HG03460 (cell line): ENCODE results near the gene TNFAIP8.

Experiments
- ATAC-seq: cut with Tn5 transposase; IDR thresholded peaks from one replicate; pipeline ENCODE4 v1.9.1; 2021; ENCODE audit not compliant: unreplicated experiment

The TNFAIP8 gene

GRCh38 chr5:119355685-119356611, at the start of gene TNFAIP8:
TSS of gene TNFAIP8 (plus strand) at chr5:119356019. CDS start at chr5:119356091, 72 bp downstream.
- ATAC-seq = peak; percentile 41

DNA sequence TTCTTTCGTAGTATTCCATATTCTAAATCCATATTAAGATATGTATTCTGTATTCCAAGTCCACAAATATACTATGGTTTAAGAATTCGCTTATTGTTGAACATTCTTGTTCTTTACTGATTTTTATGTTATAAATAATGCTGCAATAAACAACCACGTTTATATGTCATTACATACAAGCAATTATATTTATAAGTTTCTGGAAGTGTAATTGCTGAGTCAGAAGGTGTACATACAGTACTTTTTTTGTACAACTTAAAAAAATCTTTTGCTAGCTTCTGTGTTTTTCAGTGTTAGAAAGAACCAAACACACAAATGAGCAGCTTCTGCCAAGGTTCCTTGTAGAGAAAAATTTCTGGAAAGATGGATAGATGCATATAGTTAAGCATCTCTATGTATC, 48.6 kb upstream of the TNFAIP8 start:
- no peak for ATAC-seq

DNA sequence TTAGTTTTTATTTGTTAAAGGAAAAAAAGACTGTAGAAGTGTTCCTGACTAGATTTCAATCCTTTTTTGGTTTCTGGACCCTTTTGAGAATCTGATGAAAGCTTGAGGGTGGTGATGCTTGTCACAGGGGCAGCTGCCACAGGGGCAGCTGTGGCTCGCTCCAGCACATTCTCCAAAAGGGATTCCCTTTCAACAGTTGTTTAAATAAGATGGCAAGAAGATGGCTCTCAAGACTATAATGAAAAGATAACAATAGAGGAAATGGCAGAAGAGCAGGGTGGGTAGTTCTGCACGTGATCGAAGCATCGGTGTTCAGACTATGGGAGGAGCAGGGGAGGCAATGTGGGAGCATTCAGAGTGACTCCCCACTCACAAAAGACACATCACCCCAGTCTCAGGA, 46.5 kb upstream of the TNFAIP8 start:
- peak; percentile 12 for ATAC-seq

GRCh38 chr5:119311688-119312087, 44.1 kb upstream of the TNFAIP8 start:
- no peak for ATAC-seq

- ATAC-seq = no peak
Observed at GRCh38 chr5:119312403-119312802, 43.4 kb upstream of the TNFAIP8 start.

GRCh38 chr5:119313197-119313596, 42.6 kb upstream of the TNFAIP8 start:
- no peak for ATAC-seq

GRCh38 chr5:119313658-119314605, 41.9 kb upstream of the TNFAIP8 start:
- ATAC-seq = no peak

- ATAC-seq = peak; percentile 78
Observed at GRCh38 chr5:119315516-119315949, 40.3 kb upstream of the TNFAIP8 start.

DNA sequence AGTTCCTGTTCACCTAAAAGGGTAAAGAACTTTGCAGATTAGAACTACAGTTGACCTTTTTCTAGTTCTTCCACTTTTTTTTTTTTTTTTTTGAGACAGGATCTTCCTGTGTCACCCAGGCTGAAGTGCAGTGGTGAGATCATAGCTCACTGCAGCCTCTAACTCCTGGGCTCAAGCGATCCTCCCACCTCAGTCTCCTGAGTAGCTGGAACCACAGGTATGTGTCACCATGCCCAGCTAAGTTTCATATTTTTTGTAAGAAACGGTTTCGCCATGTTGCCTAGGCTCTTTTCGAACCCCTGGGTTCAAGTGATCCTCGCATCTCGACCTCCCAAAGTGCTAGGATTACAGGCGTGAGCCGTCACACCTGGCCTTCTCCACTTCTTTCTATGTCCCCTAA, 39.7 kb upstream of the TNFAIP8 start:
- no peak for ATAC-seq

DNA sequence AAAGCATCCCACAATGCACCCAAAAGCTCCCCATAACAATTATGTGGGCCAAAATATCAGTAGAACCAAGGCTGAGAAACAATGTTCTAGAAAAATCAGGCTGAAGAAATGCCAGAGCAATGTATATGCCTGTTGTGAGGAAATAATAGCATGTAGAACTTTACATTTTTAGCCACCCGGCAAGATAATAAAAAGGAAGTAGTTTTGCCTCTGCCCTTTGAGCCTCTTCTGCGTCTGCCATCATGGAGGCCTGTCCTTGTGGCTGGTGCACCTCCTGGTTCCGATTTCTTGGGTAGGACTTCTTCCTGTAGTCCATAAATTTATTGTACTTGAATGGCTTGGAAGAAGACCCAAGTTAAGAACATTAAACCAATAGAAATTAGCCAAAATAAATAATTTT, 38.9 kb upstream of the TNFAIP8 start:
- ATAC-seq = no peak

DNA sequence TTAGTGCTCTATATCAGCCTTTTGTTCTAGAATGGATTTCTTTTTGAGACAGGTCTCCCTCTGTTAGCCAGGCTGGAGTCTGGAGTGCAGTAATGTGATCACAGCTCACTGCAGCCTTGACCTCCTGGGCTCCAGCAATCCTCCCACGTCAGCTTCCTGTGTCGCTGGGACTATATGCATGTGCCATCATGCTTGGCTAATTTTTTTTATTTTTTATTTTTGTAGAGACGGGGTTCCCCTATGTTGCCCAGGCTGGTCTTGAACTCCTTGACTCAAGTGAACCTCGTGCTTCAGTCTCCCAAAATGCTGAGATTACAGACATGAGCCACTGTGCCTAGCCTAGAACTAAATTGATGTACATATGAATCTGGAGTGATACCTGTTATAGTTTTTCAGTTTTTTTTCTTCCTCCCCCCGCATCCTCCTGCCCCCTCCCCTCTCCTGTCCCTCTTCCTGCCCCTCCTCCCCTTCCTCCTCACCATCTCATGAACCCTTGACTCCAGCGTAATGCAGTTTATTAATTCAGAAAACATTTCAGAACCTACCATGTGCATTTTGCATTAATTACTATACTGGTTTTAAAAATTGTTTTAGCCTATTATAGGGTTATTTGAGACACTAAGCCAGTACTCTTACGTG, 37.4 kb upstream of the TNFAIP8 start:
- no peak for ATAC-seq

DNA sequence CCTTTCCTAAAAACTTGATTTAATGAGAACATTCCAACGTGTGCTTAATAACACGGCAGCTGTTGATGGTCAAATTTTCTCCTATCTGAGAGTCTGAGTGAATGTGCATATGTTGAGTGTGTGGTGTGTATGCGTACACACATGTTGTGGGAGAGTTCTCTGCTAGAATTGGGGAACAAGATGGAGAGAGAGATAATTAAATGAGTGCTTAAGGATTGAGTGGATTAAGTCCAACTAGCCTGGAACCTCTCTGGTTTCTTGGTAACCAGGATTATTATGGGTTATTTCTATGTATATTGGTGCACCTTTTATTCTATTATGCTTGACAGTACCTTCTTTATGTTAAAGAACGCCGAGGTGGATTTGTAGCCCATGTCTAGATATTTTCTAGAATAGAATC, 36.4 kb upstream of the TNFAIP8 start:
- ATAC-seq = no peak

DNA sequence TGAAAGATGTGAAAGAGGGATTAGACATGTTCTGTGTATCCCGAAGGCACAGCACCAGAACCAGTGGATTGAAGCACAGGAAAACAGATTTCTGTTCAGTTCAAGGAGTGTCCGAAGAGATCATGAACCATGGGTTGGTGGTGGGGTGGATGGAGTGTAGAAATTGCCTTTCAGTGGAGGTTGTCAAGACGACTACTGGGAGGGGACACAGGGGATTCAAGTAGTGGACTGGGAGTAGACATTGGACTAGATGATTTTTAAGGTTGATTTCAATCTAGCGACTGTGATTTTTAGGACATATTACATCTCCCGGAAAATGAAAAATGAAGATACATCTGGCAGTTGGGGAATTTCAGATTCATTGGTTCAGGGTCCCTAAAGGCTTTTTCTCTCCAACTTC, 35.9 kb upstream of the TNFAIP8 start:
- no peak for ATAC-seq

DNA sequence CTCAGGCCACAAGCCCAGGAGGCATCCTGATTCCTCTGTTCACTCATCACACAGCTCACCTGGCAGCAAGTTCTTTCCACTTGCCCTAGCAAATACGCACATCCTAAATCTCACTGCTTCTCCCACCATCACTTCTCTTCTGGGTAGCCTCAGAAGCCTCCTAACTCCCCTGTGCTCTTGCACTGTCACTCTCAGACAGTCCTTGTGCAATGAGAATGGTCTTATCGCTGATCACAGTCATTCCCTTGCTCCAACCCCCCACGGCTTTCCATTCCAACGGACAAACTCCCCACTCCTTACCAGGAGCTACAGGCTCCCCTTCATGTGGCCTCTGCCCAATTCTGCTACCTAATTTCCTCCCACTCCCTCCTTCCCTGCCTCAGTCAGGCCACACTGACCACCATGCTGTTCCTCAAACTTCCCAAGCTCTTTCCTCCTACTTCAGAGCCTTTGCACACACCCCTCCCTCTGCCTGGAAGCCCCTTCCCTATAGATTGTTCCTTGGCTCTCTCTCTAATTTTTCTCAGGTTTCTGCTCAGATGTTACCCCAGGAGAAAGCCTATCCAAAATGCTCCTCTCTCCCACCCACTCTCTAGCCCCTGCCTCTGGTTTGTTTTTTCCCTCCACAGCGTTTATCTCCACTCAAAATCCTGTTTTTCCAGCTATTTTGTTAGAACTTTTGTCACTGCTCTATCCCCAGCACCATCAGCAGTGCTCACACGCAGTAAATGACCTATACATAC, 34.1 kb upstream of the TNFAIP8 start:
- no peak for ATAC-seq

DNA sequence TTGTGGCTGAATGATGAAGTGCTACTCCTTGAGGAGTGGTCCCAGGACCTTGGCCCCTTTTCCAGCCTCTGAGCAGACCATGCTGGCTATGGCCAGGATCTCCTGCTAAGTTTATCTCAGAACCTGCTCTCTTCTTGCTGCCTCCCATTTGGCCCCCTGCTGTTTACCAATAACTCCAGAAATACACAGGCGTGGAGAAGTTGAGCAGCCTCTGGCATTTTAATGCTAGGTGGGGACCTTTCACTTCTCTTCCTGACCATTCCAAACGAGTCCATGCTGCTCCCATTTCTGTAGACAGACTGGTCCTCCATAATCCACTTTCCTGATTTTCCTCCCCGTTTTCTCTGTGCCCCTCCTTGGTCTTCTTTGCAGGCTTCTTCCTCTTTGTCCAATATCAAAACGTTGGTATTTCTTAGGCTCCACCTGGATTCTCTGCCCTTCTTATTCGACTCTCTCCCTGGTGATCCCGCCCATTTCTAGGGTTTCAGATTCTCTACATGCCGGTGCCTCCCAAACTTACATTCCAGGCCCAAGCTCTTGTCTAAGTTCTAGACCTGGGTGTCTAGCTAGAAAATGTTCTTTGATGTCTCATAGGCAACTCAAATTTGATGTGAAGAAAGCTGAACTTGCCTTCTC, 33.4 kb upstream of the TNFAIP8 start:
- no peak for ATAC-seq

DNA sequence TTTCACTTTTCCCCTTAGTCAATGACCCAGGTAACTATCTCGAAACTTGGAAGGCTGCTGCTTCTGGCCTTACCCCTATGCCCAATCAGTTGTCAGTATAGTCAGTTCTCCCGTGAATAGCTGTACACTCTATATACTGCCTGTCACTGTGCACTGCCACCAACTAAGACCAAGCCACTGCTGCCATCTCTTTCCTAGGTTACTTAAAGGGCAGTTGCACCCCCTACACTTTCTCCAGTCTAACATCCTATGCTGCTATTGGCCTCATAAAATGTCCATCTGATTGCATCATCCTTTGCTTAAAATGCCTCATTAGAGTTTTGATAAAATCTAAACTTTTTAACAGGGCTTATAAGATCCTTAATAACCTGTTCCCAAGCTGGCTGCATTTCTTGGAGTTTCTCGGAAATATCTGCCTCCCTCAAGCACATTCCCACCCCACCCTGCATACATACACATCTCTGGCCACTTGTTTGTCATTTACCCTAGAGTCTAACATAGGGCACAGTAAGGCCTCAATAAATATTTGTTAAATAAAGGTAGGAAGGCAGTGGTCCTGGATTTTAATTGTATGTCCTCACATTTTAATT, 32.8 kb upstream of the TNFAIP8 start:
- ATAC-seq = no peak

- no peak for ATAC-seq
Observed at GRCh38 chr5:119323601-119324000, 32.2 kb upstream of the TNFAIP8 start.

GRCh38 chr5:119324842-119325241, 31.0 kb upstream of the TNFAIP8 start:
- ATAC-seq = no peak

DNA sequence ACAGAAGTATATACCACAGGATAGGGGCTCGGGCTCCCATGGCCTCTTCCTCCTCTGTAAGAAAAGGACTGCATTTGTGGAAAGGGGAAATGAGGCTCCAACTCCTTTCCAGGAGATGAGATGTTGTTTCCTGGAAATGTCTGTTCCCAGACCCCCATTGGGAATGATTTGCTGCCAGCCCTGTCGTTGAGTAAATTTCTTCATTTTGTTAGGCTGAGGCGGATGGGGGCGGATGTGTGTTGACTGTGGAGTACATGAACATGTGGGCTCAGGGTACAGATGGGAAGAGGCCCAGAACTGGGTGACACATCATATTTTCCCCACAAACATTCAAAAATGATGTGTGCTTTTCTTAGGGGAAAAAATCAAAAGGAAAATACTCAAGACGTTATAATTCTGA, 28.8 kb upstream of the TNFAIP8 start:
- no peak for ATAC-seq
